NCI-H82 treated with DMSO at 0.1 percent for 48 hours (cell line): ENCODE measurements around the gene OMG.
"Not testable (repeated sequence)": the region's sequence is repeated elsewhere in the genome, so short reads cannot be mapped to it uniquely, and the experiment has no call there.

Source experiments
- DNase-seq: peaks from one replicate; lab custom pipeline; 2025; ENCODE audit not compliant: unreplicated experiment; lab: John Stamatoyannopoulos, UW

Gene OMG

DNA sequence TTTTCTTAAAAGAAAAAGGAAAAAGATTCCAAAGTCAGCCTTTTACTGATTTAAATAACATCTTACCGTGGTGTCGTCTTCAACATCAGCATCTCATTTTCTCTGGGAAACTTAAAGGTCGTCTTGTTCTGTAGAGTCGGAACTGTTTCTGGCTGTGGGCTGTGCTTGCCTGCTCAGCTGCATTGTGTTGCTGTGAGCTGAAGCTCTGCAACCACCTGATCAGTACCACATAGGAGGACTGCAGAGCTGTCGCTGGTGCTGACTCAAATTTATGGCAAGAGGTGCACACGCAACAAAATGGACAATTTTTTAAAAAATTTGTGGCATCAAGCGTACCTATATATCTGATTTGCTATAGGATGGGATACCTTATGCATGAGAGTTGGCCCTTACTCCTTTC lies at the start of gene OMG:
Gene OMG (minus strand): TSS at position 150 of the 400 bp plus-strand sequence. CDS start 908 bp downstream, outside the sequence.
- no peak for DNase-seq

DNA sequence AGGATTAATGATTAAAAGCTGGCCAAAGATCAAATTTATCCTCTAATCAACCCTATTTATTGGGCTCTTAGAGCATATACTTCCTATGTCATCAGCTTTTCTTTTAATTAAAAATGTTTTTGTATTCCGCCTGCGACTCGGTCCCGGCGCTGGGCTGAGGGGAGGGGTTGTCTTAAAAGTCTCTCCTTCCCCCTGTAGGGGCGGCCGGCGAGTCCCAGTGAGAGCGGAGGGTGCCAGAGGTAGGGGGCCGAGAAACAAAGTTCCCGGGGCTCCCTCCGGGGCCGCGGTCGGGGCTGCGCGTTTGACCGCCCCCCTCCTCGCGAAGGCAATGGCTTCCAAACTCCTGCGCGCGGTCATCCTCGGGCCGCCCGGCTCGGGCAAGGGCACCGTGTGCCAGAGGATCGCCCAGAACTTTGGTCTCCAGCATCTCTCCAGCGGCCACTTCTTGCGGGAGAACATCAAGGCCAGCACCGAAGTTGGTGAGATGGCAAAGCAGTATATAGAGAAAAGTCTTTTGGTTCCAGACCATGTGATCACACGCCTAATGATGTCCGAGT lies 48.2 kb upstream of the OMG start:
- not testable (repeated sequence) for DNase-seq

DNA sequence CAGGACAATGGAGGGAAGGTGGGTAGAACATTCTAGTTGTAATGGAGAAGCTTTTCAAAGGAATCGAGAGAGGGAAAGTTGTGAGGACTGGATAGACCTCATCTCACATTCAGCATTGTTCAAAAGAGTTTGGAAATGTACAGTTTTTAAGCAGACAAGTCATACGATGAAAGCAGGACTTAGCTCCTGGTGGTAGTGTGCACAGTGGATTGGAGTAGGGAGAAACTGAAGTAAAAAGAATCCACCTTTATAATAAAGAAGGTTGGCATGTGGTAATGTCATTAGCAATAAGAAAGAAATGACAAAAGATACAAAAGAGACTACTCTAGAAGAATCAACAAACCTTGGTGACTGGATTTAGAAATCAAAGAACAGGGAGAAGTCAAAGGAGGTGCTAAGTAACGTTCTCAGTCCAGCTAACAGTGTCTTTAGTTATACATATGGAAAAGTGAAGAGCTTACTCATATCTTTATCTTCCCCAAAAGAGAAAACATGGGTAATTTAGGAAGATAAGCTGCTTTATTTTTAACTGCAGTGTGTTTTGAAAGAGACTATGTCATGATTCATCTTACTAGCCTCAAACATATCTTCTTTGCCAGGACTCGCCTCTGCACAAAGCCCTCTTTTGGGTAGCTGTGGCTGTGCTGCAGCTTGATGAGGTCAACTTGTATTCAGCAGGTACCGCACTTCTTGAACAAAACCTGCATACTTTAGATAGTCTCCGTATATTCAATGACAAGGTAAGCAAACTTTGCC lies 43.0 kb upstream of the OMG start:
- DNase-seq: no peak

DNA sequence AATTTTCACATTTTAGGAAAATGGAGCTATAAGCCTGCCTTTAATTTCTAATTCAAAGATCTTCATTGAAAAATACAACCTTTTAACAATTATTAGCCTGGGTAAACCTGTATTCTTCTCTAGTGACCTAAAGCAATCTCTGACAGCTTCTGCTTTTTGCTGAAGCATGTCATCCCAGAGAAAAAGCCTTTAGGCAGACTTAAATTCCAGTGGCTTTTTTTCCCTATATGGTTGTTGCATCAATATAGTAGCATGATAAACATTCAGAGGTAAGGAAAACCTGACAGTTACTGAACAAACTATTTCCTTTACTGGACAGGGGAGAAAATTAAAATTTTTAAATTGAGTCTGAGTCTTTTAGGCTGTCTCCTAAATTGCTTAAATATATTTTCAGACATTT lies 32.2 kb upstream of the OMG start:
- no peak for DNase-seq

GRCh38 chr17:31328160-31328535 lies 31.1 kb upstream of the OMG start:
- DNase-seq: no peak

DNA sequence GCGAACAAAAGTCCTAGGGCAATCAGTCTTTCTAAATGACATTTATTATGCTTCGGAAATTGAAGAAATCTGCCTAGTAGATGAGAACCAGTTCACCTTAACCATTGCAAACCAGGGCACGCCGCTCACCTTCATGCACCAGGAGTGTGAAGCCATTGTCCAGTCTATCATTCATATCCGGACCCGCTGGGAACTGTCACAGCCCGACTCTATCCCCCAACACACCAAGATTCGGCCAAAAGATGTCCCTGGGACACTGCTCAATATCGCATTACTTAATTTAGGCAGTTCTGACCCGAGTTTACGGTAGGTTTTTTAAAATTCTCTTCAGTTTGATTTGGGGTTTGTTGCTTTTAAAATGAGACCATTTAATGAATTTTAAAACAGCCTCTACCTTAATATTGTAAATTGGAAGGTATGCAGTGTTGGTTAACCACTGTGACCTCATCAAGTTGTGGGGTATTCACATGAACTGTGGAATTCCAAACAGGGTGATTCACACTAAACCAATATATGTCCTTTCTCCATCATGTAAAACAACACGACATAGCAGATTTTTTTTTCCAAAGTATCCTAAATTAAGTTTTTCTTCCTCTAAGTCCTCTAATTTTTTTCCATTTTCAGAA lies 30.6 kb upstream of the OMG start:
- no peak for DNase-seq

DNA sequence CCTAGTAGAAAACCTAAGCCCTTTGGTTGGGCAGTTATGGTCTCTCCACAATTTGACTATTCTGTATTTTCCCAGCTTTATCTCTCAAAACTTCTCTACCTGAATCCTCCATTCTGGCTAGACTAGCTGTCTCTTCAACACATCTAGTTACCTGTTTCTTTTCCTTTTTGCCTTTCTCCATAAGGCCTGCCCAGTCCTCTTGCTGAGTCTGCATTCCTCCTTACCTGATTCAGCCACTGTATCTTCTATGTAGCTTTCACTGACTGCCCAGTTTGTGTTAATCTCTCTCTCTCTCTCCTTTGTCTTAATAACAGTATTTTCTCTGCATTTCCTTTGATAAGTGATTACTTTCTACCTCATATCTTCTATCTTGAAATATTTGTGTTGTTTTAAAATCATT lies 26.5 kb upstream of the OMG start:
- DNase-seq: no peak

DNA sequence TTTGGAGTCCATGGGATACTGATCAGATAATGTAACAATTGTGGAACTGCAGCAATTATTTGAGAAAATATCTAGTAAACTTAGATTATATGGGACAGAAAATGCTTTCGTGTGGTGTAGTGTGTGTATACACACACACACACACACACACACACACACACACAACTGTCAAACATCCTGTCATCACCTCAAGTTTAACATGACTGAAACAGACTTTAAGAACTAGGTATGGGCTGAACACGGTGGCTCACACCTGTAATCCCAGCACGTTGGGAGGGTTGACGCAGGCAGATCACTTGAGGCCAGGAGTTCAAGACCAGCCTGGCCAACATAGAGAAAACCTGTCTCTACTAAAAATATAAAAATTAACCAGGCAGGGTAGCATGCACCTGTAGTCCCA lies 24.9 kb upstream of the OMG start:
- no peak for DNase-seq

GRCh38 chr17:31321481-31321880 lies 24.4 kb upstream of the OMG start, which contains the start of gene EVI2A:
EVI2A (minus strand) TSS chr17:31321622; CDS start chr17:31319013, 2,609 bp downstream.
- no peak for DNase-seq

- no peak for DNase-seq
Measured at GRCh38 chr17:31320791-31321190, 23.8 kb upstream of the OMG start.

GRCh38 chr17:31320241-31320640 lies 23.2 kb upstream of the OMG start:
- DNase-seq: no peak

DNA sequence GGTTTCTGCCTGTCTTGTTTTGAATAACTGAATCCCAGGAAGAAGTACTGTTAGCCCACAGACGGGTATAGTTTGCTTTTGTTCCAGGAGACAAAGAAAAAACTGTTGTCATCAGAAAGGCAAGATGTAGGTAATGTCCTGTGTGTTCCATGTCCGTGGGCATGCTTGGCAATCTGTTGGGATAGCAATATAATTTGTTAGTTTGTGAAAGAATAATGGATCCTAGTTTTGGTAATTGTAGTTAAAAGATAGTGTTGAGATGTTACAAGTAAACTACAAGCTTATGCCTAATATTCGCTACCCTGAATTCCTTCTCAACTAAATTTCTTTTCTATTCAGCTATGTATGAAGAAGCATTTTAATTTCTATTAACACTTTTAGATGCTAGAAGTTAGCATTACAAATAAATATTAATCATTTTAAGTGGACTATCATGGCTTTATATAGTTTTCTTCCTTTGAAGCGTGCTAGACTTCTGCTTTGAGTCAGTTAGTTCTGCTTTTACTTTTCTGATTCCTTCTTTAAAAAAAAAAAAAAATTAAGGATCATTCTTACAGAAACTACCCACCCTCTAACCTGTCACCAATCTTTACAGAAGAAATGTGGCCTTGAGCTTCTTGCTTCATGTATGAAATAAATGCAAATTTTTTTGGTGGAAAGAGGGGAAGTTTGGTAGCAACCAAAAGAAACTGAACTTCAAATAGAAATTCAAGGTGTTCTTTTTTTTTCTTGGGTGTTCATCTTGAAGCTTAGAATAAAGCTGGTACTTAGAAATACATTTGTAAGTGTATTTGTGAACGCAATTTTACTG lies 22.0 kb upstream of the OMG start:
- no peak for DNase-seq

- DNase-seq: no peak
Measured at GRCh38 chr17:31318298-31318801, 21.3 kb upstream of the OMG start.

- DNase-seq: no peak
Measured at GRCh38 chr17:31314782-31315100, 17.7 kb upstream of the OMG start.

DNA sequence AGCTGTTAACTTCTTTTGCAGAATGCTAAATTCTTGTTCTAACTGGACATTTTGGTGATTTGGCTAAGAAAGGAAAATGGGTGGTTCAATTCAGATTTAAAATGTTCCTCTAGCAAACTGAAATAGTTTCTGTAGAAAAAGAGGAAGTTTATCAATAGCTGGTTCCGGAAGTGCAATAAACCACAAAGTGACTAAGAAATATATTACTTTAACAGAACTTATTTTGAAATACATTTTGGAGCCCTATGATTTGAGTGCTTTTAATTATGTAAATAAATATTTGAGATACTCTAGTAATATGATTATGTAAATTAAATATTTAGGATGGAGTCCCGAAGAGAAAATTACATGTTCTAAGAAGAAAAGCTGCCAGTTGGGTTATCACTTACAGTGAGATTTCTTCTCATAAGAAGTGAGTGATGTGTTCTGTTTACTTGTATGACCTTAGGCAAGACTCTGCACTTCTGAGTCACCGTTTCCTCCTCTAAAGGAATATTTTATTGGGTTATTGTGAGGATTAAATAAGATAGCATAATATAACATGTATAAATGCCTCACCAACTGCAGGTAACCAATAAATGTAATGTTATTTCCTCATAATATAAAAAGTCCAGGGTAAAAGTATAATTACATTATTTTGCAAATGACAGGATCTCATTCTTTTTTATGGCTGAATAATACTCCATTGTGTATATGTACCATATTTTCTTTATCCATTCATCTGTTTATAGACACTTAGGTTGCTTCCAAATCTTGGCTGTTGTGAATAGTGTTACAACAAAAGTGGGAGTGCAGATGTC lies 17.1 kb upstream of the OMG start, which contains the start of gene EVI2B:
Gene EVI2B (minus strand): TSS at position 73 of the 800 bp plus-strand sequence. CDS start 8,445 bp downstream, outside the sequence.
- DNase-seq: no peak

- DNase-seq: not testable (repeated sequence)
Measured at GRCh38 chr17:31312223-31312622, 15.2 kb upstream of the OMG start.

DNA sequence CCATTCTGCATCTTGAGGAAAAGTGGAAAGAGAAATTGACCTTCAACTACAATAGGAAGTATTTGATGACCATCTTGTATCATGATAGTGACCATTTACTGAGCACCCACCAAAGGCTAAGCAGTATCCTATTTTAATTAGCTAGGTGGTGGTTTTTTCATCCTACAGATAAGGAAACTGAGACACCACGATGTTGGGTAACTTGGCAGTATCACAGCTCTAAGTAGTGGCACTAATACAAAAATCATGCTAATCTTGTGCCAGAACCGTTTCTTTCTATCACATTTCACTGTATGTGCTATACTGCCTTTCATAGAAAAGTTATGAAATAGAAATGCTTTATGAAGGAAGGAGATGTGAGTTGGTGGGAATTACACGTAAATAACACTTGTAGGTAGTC lies 14.5 kb upstream of the OMG start:
- no peak for DNase-seq

DNA sequence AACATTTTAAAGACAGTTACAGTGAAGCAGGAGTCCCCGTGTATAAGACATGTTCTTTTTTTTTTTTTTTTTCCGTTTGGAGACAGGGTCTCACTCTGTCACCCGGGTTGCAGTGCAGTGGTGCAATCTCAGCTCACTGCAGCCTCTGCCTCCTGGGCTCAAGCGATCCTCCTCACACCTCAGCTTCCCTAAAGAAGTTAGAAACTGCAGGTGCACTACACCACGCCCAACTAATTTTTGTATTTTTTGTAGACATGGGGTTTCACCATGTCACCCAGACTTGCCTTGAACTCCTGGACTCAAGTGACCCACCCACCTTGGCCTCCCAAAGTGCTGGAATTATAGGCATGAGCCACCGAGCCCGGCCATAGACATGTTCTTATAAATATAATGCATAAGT lies 13.8 kb upstream of the OMG start:
- DNase-seq: no peak

- no peak for DNase-seq
Measured at GRCh38 chr17:31310260-31310659, 13.2 kb upstream of the OMG start.

DNA sequence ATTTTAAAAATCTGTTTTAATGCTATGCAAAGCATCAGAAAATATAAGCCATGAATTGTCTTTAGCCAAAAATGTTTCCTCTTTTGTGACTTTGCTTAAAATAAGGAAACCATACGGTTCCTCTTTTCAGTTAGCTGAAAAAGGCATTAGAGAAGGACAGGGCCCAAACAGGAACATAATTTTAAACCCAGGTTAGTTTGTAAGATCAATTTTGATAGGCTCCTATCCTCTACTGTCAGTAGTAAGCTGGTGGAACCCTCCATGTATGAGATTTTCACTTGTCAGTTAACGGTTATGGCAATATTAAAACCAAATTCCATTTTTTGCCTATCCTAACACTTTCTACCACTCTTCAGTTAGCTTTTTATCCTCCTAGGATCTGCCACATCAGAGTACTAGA lies 12.5 kb upstream of the OMG start:
- no peak for DNase-seq
